ENCODE data around the gene EBLN2. TPM values are rescaled to one million over a fixed set of nuclear protein-coding genes. Genes with fewer than 3 reads are reported as not detected.

Gene EBLN2
- total RNA-seq, 1 experiment from 2014 or later = 0.04 TPM

DNA sequence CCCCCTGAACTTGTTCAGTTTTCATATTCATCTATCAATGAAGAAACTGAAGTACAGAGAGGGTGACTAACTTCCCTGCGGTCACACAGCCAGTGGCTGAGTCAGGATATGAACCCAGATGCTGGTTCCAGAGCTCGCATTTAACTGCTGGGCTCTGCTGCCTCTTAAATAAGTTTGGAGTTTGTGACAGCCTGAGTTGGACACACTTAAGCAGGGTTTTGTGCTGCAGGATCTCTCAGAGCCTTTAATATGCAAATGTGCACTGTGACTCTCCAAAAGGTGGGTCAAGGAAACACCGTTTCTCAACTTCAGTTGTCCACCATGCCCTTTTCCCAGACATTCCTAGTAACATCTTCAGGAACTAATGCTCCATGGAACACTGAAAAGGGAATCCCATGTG lies 45.8 kb downstream of the EBLN2 start:
- DNase-seq (ENCODE audit: low spot score) = no peak

- DNase-seq (ENCODE audit: low spot score) = no peak
Measured at GRCh38 chr3:73107676-73108187, 46.3 kb downstream of the EBLN2 start.

- DNase-seq (ENCODE audit: low spot score) = no peak
Measured at GRCh38 chr3:73108750-73109149, 47.3 kb downstream of the EBLN2 start.

- no peak for DNase-seq (ENCODE audit: low spot score)
Measured at GRCh38 chr3:73110530-73110929, 49.1 kb downstream of the EBLN2 start.

Other genes with a start within 250 kb of the EBLN2 start
- 19.5 and 22.3 TPM in 2 replicates for gene SHQ1, start 213.2 kb upstream of the EBLN2 start, total RNA-seq (2014; rRNA removed; shearing (Covaris generic))
- 14.2 and 16.9 TPM in 2 replicates for gene GXYLT2, start 173.6 kb upstream of the EBLN2 start, total RNA-seq (2014; rRNA removed; shearing (Covaris generic))
- gene PPP4R2, start 64.8 kb upstream of the EBLN2 start, total RNA-seq (2014; rRNA removed; shearing (Covaris generic)) = 18.4 and 30.0 TPM in 2 replicates

Data from H4 (cell line).